GM18873 (cell line): ENCODE results near the gene ABI3BP.

Source experiments
- ATAC-seq: cut with Tn5 transposase; IDR thresholded peaks from one replicate; pipeline ENCODE4 v1.9.1; 2021; ENCODE audit warnings: mild to moderate bottlenecking, moderate library complexity, moderate number of reproducible peaks; ENCODE audit not compliant: unreplicated experiment, low FRiP score

Gene ABI3BP

GRCh38 chr3:100745617-100746016 is 247.6 kb downstream of the ABI3BP start:
- no peak for ATAC-seq

GRCh38 chr3:100744671-100745070 is 248.6 kb downstream of the ABI3BP start:
- no peak for ATAC-seq

GRCh38 chr3:100743535-100743934 is 249.7 kb downstream of the ABI3BP start:
- ATAC-seq: no peak

GRCh38 chr3:100740207-100740606 is 253.0 kb downstream of the ABI3BP start:
- no peak for ATAC-seq

- ATAC-seq: no peak
Measured at GRCh38 chr3:100737334-100737733, 255.9 kb downstream of the ABI3BP start.

GRCh38 chr3:100732435-100732834 is 260.8 kb downstream of the ABI3BP start:
- no peak for ATAC-seq

- ATAC-seq: no peak
Measured at GRCh38 chr3:100730524-100730923, 262.7 kb downstream of the ABI3BP start.

GRCh38 chr3:100726706-100727105 is 266.5 kb downstream of the ABI3BP start:
- ATAC-seq: no peak

- ATAC-seq: no peak
Measured at GRCh38 chr3:100725935-100726513, 267.2 kb downstream of the ABI3BP start.

GRCh38 chr3:100720426-100720825 is 272.8 kb downstream of the ABI3BP start:
- ATAC-seq: no peak

- ATAC-seq: no peak
Measured at GRCh38 chr3:100719136-100719535, 274.1 kb downstream of the ABI3BP start.

GRCh38 chr3:100717637-100718487 is 275.4 kb downstream of the ABI3BP start:
- ATAC-seq: no peak

GRCh38 chr3:100717063-100717462 is 276.2 kb downstream of the ABI3BP start:
- ATAC-seq: no peak

- no peak for ATAC-seq
Measured at GRCh38 chr3:100715176-100715575, 278.0 kb downstream of the ABI3BP start.

- ATAC-seq: no peak
Measured at GRCh38 chr3:100710261-100710968, 282.8 kb downstream of the ABI3BP start.

- ATAC-seq: no peak
Measured at GRCh38 chr3:100709842-100710260, 283.4 kb downstream of the ABI3BP start.

- peak; percentile 96 for ATAC-seq
Measured at GRCh38 chr3:100708989-100709841, 284.0 kb downstream of the ABI3BP start, which contains the start of gene TFG. TSS of gene TFG (plus strand) at chr3:100709494. CDS start at chr3:100713686, 4,192 bp downstream.

GRCh38 chr3:100708644-100708988 is 284.6 kb downstream of the ABI3BP start:
- ATAC-seq: no peak

GRCh38 chr3:100706365-100706764 is 286.9 kb downstream of the ABI3BP start:
- no peak for ATAC-seq

- ATAC-seq: no peak
Measured at GRCh38 chr3:100703865-100704264, 289.4 kb downstream of the ABI3BP start.
